Inflammatory macrophage treated with lipopolysaccharide for 1 hour (primary cell): ENCODE measurements around the gene SLC12A5.
"Not testable (repeated sequence)": the region's sequence is repeated elsewhere in the genome, so short reads cannot be mapped to it uniquely, and the experiment has no call there.

Source experiments
- DNase-seq, 2 donors: peaks; one replicate each; pipeline ENCODE4 v3.0.0-alpha.2; 2020 to 2022

SLC12A5 gene

GRCh38 chr20:46028772-46029371 lies at the start of gene SLC12A5:
SLC12A5 (plus strand) TSS chr20:46029215; CDS start chr20:46029345, 130 bp downstream.
- no peak for DNase-seq

GRCh38 chr20:45981261-45981660 lies 47.8 kb upstream of the SLC12A5 start:
- no peak for DNase-seq

- no peak for DNase-seq
Observed at GRCh38 chr20:45983279-45983743, 45.7 kb upstream of the SLC12A5 start.

- no peak for DNase-seq
Observed at GRCh38 chr20:45985573-45985972, 43.4 kb upstream of the SLC12A5 start.

GRCh38 chr20:45987108-45987780 lies 41.8 kb upstream of the SLC12A5 start:
- DNase-seq: peak in 1 of 2 donors; percentile 87

- not testable (repeated sequence) for DNase-seq
Observed at GRCh38 chr20:45988830-45989229, 40.2 kb upstream of the SLC12A5 start.

GRCh38 chr20:45991616-45992015 lies 37.4 kb upstream of the SLC12A5 start:
- DNase-seq: no peak

GRCh38 chr20:45993197-45993951 lies 35.6 kb upstream of the SLC12A5 start:
- peak in 1 of 2 donors; percentile 41 for DNase-seq

GRCh38 chr20:45994761-45995493 lies 34.1 kb upstream of the SLC12A5 start:
- DNase-seq: peak; percentile 38 to 67

GRCh38 chr20:45995495-45996097 lies 33.4 kb upstream of the SLC12A5 start:
- not testable (repeated sequence) for DNase-seq

GRCh38 chr20:45997187-45997586 lies 31.8 kb upstream of the SLC12A5 start:
- no peak for DNase-seq

GRCh38 chr20:45998337-45998736 lies 30.7 kb upstream of the SLC12A5 start:
- DNase-seq: peak; percentile 84 to 93

GRCh38 chr20:45998761-45999160 lies 30.3 kb upstream of the SLC12A5 start:
- peak; percentile 70 to 85 for DNase-seq

- DNase-seq: peak in 1 of 2 donors; percentile 65
Observed at GRCh38 chr20:45999557-46000261, 29.3 kb upstream of the SLC12A5 start.

- DNase-seq: no peak
Observed at GRCh38 chr20:46000262-46000996, 28.6 kb upstream of the SLC12A5 start.

GRCh38 chr20:46001498-46001897 lies 27.5 kb upstream of the SLC12A5 start:
- DNase-seq: no peak

GRCh38 chr20:46002008-46002407 lies 27.0 kb upstream of the SLC12A5 start:
- DNase-seq: no peak

GRCh38 chr20:46004187-46004586 lies 24.8 kb upstream of the SLC12A5 start:
- peak; percentile 74 to 91 for DNase-seq

GRCh38 chr20:46004889-46005473 lies 24.0 kb upstream of the SLC12A5 start:
- DNase-seq: peak; percentile 87 to 91

GRCh38 chr20:46006022-46006705 lies 22.9 kb upstream of the SLC12A5 start:
- DNase-seq: peak in 1 of 2 donors; percentile 59
